Ishikawa (cell line): ENCODE measurements around the gene PGM3.

ENCODE experiments used
- CEBPB ChIP-seq: IDR thresholded peaks from 2 replicates; pipeline ENCODE4 v1.6.1; 2012
- EGR1 ChIP-seq: IDR thresholded peaks from 2 replicates; pipeline ENCODE4 v1.6.1; 2012
- EP300 ChIP-seq: IDR thresholded peaks from 2 replicates; pipeline ENCODE4 v1.6.1; 2012; ENCODE audit warnings: borderline replicate concordance
- FOXM1 ChIP-seq: IDR thresholded peaks from 2 replicates; pipeline ENCODE4 v1.6.1; 2012; ENCODE audit warnings: low read depth, borderline replicate concordance
- TAF1 ChIP-seq: IDR thresholded peaks from 2 replicates; pipeline ENCODE4 v1.6.1; 2012; ENCODE audit warnings: low read depth, mild to moderate bottlenecking
- TEAD4 ChIP-seq: IDR thresholded peaks from 2 replicates; pipeline ENCODE4 v1.6.1; 2012
- TF ChIP-seq, protein P1 (sequence below): IDR thresholded peaks from 2 replicates; pipeline ENCODE4 v1.6.1; 2012; ENCODE audit warnings: low read depth, mild to moderate bottlenecking
- TF ChIP-seq, protein P2 (sequence below): IDR thresholded peaks from 2 replicates; pipeline ENCODE4 v1.6.1; 2012
- TF ChIP-seq, protein P3 (sequence below): IDR thresholded peaks from 2 replicates; pipeline ENCODE4 v1.6.1; 2012

DNA sequence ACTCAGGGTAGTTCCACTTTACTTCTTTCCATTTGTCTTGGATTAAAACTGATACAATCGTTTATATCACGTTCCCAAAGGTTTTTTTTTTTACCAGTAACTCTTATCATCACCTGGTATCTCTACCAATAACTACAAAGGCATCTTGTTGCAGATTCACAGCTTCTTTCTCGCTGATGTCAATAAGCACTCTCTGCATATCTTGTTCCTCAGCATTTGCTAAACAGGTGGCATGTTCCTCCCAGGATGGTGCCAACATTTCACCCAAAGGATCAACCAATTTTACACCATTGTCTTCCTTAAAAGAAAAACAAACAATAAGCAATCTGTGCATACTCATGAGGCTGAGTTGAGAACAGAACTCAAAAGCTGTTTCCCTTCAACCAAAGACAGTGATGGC lies 4.6 kb downstream of the PGM3 start:
- no peak for TF ChIP-seq TEAD4
- TF ChIP-seq TAF1 = no peak
- TF ChIP-seq CEBPB = no peak
- TF ChIP-seq EGR1 = no peak
- TF ChIP-seq, protein P1, sequence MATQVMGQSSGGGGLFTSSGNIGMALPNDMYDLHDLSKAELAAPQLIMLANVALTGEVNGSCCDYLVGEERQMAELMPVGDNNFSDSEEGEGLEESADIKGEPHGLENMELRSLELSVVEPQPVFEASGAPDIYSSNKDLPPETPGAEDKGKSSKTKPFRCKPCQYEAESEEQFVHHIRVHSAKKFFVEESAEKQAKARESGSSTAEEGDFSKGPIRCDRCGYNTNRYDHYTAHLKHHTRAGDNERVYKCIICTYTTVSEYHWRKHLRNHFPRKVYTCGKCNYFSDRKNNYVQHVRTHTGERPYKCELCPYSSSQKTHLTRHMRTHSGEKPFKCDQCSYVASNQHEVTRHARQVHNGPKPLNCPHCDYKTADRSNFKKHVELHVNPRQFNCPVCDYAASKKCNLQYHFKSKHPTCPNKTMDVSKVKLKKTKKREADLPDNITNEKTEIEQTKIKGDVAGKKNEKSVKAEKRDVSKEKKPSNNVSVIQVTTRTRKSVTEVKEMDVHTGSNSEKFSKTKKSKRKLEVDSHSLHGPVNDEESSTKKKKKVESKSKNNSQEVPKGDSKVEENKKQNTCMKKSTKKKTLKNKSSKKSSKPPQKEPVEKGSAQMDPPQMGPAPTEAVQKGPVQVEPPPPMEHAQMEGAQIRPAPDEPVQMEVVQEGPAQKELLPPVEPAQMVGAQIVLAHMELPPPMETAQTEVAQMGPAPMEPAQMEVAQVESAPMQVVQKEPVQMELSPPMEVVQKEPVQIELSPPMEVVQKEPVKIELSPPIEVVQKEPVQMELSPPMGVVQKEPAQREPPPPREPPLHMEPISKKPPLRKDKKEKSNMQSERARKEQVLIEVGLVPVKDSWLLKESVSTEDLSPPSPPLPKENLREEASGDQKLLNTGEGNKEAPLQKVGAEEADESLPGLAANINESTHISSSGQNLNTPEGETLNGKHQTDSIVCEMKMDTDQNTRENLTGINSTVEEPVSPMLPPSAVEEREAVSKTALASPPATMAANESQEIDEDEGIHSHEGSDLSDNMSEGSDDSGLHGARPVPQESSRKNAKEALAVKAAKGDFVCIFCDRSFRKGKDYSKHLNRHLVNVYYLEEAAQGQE = no peak
- TF ChIP-seq, protein P2, sequence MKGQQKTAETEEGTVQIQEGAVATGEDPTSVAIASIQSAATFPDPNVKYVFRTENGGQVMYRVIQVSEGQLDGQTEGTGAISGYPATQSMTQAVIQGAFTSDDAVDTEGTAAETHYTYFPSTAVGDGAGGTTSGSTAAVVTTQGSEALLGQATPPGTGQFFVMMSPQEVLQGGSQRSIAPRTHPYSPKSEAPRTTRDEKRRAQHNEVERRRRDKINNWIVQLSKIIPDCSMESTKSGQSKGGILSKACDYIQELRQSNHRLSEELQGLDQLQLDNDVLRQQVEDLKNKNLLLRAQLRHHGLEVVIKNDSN = no peak
- no peak for TF ChIP-seq EP300
- no peak for TF ChIP-seq FOXM1
- TF ChIP-seq, protein P3, sequence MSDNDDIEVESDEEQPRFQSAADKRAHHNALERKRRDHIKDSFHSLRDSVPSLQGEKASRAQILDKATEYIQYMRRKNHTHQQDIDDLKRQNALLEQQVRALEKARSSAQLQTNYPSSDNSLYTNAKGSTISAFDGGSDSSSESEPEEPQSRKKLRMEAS = no peak
